Measurements from ENCODE around the gene KCNQ2.

The KCNQ2 gene

GRCh38 chr20:63378626-63379025, 93.8 kb downstream of the KCNQ2 start:
- ChIA-PET POLR2A (no interaction called here), CTCF (interaction anchor here (1.0 to 3.1 kb wide), 6 partner anchors 11 to 155 kb away, joined by 3 to 30 read pairs (median 4); no protein-coding TSS in a partner anchor)
- TF ChIP-seq, protein P1, sequence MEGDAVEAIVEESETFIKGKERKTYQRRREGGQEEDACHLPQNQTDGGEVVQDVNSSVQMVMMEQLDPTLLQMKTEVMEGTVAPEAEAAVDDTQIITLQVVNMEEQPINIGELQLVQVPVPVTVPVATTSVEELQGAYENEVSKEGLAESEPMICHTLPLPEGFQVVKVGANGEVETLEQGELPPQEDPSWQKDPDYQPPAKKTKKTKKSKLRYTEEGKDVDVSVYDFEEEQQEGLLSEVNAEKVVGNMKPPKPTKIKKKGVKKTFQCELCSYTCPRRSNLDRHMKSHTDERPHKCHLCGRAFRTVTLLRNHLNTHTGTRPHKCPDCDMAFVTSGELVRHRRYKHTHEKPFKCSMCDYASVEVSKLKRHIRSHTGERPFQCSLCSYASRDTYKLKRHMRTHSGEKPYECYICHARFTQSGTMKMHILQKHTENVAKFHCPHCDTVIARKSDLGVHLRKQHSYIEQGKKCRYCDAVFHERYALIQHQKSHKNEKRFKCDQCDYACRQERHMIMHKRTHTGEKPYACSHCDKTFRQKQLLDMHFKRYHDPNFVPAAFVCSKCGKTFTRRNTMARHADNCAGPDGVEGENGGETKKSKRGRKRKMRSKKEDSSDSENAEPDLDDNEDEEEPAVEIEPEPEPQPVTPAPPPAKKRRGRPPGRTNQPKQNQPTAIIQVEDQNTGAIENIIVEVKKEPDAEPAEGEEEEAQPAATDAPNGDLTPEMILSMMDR (IDR thresholded peaks at IDR 0.05; ENCODE audit: insufficient read depth, low read length, missing control alignments) = no peak
- H3K4me3 ChIP-seq (ENCODE audit: low read depth, low read length) = no peak overlapping the region
- DNase-seq (ENCODE audit: low read depth, low spot score) = no peak

GRCh38 chr20:63377951-63378381, 94.5 kb downstream of the KCNQ2 start:
- ChIA-PET POLR2A (no interaction called here), CTCF (interaction anchor here (1.0 to 3.1 kb wide), 6 partner anchors 10 to 154 kb away, joined by 3 to 30 read pairs (median 4); no protein-coding TSS in a partner anchor)
- no peak overlapping the region for H3K4me3 ChIP-seq (ENCODE audit: low read depth, low read length)
- DNase-seq (ENCODE audit: low read depth, low spot score) = no peak
- TF ChIP-seq, protein P1 (IDR thresholded peaks at IDR 0.05; ENCODE audit: insufficient read depth, low read length, missing control alignments) = no peak

DNA sequence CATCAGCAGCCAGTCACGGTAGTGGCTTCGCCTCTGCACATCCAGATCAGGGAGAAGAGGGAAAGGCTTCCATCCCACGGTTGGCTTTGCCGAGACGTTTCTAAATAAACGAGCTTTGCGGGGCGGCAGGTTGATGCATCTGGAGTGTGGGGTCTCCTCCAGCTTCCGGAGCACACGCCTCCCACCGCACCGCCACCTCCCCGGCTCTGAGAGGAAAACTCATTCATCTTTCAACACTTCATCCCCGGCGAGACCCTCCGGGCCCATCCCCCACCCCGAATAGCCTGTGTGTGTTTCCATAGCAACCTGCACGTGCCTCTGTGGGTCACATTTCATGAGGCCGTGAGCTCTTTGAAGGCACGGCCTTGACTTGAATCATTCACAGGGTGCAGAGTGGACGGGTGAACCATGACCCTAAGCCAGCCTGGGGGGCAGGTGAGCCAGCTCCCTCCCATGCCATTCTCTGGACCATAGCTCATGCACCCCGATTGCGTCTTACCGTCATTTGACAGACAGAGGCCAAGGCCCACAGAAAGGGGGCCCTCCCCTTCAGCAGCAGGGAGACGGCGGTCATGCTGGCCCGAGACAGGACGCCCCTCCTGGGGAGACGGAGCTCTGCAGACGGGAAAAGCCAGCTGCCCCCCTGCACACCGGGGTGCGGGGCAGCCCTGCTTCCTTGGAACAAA, 95.1 kb downstream of the KCNQ2 start:
- TF ChIP-seq, protein P1 (IDR thresholded peaks at IDR 0.05; ENCODE audit: insufficient read depth, low read length, missing control alignments) = no peak
- POLR2A ChIA-PET = no interaction called here
- no peak for DNase-seq (ENCODE audit: low read depth, low spot score)
- H3K4me3 ChIP-seq (ENCODE audit: low read depth, low read length) = no peak overlapping the region
- CTCF ChIA-PET = interaction anchor here (1.0 to 3.1 kb wide), 7 partner anchors 10 to 154 kb away, joined by 3 to 30 read pairs (median 3); partner anchors contain the start of gene ARFGAP1

DNA sequence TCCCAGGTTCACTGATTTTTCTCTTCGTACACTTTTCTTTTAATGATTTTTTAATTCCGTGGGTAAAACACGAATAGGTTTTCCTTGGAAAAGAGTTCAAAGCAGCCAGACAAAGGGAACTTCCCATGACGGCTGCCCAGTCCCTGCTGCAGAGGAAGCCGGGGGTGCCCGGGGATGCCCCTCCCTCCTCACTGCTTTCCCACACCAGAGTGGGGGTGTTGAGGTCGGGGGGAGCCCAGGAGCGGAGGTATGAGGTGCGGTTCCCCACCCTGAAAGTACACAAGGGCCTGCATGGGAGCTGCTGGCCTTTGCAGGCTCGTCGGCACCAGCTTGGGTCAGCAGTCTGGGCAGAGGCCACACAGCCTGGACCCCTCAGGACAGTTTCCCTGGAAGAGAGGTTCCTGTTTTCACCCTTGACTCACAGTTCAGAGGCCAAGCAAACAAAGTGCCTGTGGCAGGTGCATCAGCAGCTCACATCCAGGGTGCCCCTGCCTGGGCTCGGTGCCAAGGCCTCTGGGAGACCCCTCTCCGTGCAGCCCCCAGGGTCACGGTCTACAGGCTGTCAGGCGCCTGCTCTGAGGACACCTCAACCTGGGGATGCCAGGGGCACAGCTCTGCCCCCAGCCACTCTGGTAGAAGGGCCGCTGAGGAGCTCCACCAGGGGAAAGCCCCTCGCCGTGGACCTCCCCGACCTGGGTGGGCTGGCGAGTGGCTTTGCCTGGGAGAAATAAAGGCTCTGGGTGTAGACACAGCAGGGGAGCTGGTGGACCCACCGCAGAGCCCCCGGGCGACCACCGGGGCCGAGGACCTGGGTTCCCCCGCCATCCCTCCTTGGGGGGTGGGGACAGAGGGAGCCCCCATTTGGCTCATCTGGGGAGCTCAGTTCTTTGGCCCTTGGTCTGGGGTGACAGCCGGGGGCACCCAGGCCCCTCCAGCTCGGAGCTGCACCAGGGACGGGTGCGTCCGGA, 95.9 kb downstream of the KCNQ2 start:
- no peak overlapping the region for H3K4me3 ChIP-seq (ENCODE audit: low read depth, low read length)
- POLR2A ChIA-PET = interaction anchor here (0.6 kb wide), 1 partner anchor 161 kb away, joined by 3 read pairs; no protein-coding TSS in a partner anchor
- no peak for DNase-seq (ENCODE audit: low read depth, low spot score)
- CTCF ChIA-PET = interaction anchor here (1.0 to 3.1 kb wide), 5 partner anchors 9 to 153 kb away, joined by 3 to 30 read pairs (median 4); partner anchors contain the start of gene ARFGAP1
- TF ChIP-seq, protein P1 (IDR thresholded peaks at IDR 0.05; ENCODE audit: insufficient read depth, low read length, missing control alignments) = no peak

DNA sequence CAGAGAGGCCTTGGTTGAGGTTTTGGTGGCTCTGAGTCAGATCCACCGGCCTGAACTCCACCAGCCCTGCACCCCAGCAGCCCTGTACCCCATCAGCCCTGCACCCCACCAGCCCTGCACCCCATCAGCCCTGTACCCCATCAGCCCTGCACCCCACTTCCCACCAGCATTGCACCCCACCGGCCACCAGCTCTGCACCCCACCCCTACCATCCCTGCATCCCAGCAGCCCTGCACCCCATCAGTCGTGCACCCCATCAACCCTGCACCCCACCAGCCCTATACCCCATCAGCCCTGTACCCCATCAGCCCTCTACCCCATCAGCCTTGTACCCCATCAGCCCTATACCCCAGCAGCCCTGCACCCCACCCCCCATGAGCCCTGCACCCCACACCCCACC, 97.0 kb downstream of the KCNQ2 start:
- no peak overlapping the region for H3K4me3 ChIP-seq (ENCODE audit: low read depth, low read length)
- ChIA-PET CTCF (no interaction called here), POLR2A (no interaction called here)
- DNase-seq (ENCODE audit: low read depth, low spot score) = no peak
- TF ChIP-seq, protein P1 (IDR thresholded peaks at IDR 0.05; ENCODE audit: insufficient read depth, low read length, missing control alignments) = no peak

DNA sequence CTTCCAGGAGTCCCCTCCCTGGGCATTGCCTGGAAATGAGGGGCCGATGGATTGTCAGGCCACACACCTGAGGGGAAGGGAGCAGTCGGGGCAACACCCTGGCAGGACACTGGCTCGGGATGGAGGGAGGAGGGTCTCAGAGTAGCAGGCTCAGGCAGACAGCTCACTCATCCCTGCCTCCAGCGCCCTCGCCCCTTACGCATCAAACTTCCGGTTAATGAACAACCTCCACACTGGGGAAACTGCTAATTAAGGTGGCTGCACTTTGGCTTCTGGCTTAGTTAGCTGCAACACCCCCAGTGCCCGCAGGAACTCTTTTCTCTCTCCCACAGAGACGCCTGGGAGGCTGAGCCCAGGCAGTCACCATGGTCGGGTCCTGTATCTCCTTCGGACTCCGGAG, 98.0 kb downstream of the KCNQ2 start:
- POLR2A ChIA-PET = no interaction called here
- DNase-seq (ENCODE audit: low read depth, low spot score) = no peak
- TF ChIP-seq, protein P1 (IDR thresholded peaks at IDR 0.05; ENCODE audit: insufficient read depth, low read length, missing control alignments) = no peak
- CTCF ChIA-PET = no interaction called here
- no peak overlapping the region for H3K4me3 ChIP-seq (ENCODE audit: low read depth, low read length)
